ENCODE data around the gene PARP11.
"Not testable (repeated sequence)": the region's sequence is repeated elsewhere in the genome, so short reads cannot be mapped to it uniquely, and the experiment has no call there.

The PARP11 gene

GRCh38 chr12:3882406-3882805 lies 9.2 kb upstream of the PARP11 start:
- DNase-seq, result no peak

- DNase-seq, result no peak
Measured at GRCh38 chr12:3881281-3881950, 8.2 kb upstream of the PARP11 start.

- DNase-seq, result no peak
Measured at GRCh38 chr12:3879846-3880245, 6.6 kb upstream of the PARP11 start.

GRCh38 chr12:3871356-3871755 lies 1.8 kb downstream of the PARP11 start:
- no peak for DNase-seq

- no peak for DNase-seq
Measured at GRCh38 chr12:3869865-3870264, 3.3 kb downstream of the PARP11 start.

GRCh38 chr12:3869433-3869832 lies 3.8 kb downstream of the PARP11 start:
- no peak for DNase-seq

- DNase-seq, result no peak
Measured at GRCh38 chr12:3863756-3864155, 9.4 kb downstream of the PARP11 start.

GRCh38 chr12:3842517-3842916 lies 30.7 kb downstream of the PARP11 start:
- no peak for DNase-seq

- DNase-seq, result no peak
Measured at GRCh38 chr12:3841783-3842182, 31.4 kb downstream of the PARP11 start.

- DNase-seq, result not testable (repeated sequence)
Measured at GRCh38 chr12:3840833-3841232, 32.4 kb downstream of the PARP11 start.

GRCh38 chr12:3839745-3840144 lies 33.5 kb downstream of the PARP11 start:
- DNase-seq, result not testable (repeated sequence)

GRCh38 chr12:3838701-3839548 lies 34.3 kb downstream of the PARP11 start:
- not testable (repeated sequence) for DNase-seq

GRCh38 chr12:3838076-3838475 lies 35.1 kb downstream of the PARP11 start:
- DNase-seq, result no peak

GRCh38 chr12:3837049-3837448 lies 36.1 kb downstream of the PARP11 start:
- DNase-seq, result no peak

- DNase-seq, result no peak
Measured at GRCh38 chr12:3836641-3837040, 36.6 kb downstream of the PARP11 start.

- DNase-seq, result no peak
Measured at GRCh38 chr12:3835914-3836313, 37.3 kb downstream of the PARP11 start.

GRCh38 chr12:3834774-3835173 lies 38.4 kb downstream of the PARP11 start:
- no peak for DNase-seq

GRCh38 chr12:3833670-3834310 lies 39.4 kb downstream of the PARP11 start:
- no peak for DNase-seq

- no peak for DNase-seq
Measured at GRCh38 chr12:3832738-3833137, 40.5 kb downstream of the PARP11 start.

GRCh38 chr12:3828888-3829287 lies 44.3 kb downstream of the PARP11 start:
- no peak for DNase-seq

- DNase-seq, result no peak
Measured at GRCh38 chr12:3827301-3828000, 45.7 kb downstream of the PARP11 start.

- no peak for DNase-seq
Measured at GRCh38 chr12:3821441-3821840, 51.8 kb downstream of the PARP11 start.

- no peak for DNase-seq
Measured at GRCh38 chr12:3820122-3820521, 53.1 kb downstream of the PARP11 start.

Data from activated gamma-delta T cell (primary cell).